GM19239 (cell line): ENCODE measurements around the gene MYCBP2.
"Not testable (repeated sequence)": the region's sequence is repeated elsewhere in the genome, so short reads cannot be mapped to it uniquely, and the experiment has no call there.

ENCODE experiments used
- DNase-seq: peaks from one replicate; pipeline ENCODE4 v3.0.0; 2011; ENCODE audit warnings: low spot score; ENCODE audit not compliant: insufficient read length
- FAIRE-seq: peaks from 2 replicates; lab custom pipeline; 2011; peaks lifted over from hg19 to GRCh38; lab: Jason Lieb, UNC

The MYCBP2 gene, protein sequence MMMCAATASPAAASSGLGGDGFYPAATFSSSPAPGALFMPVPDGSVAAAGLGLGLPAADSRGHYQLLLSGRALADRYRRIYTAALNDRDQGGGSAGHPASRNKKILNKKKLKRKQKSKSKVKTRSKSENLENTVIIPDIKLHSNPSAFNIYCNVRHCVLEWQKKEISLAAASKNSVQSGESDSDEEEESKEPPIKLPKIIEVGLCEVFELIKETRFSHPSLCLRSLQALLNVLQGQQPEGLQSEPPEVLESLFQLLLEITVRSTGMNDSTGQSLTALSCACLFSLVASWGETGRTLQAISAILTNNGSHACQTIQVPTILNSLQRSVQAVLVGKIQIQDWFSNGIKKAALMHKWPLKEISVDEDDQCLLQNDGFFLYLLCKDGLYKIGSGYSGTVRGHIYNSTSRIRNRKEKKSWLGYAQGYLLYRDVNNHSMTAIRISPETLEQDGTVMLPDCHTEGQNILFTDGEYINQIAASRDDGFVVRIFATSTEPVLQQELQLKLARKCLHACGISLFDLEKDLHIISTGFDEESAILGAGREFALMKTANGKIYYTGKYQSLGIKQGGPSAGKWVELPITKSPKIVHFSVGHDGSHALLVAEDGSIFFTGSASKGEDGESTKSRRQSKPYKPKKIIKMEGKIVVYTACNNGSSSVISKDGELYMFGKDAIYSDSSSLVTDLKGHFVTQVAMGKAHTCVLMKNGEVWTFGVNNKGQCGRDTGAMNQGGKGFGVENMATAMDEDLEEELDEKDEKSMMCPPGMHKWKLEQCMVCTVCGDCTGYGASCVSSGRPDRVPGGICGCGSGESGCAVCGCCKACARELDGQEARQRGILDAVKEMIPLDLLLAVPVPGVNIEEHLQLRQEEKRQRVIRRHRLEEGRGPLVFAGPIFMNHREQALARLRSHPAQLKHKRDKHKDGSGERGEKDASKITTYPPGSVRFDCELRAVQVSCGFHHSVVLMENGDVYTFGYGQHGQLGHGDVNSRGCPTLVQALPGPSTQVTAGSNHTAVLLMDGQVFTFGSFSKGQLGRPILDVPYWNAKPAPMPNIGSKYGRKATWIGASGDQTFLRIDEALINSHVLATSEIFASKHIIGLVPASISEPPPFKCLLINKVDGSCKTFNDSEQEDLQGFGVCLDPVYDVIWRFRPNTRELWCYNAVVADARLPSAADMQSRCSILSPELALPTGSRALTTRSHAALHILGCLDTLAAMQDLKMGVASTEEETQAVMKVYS (N-terminal part only)

GRCh38 chr13:77326905-77327604, at the start of gene MYCBP2:
Gene MYCBP2 (minus strand): TSS chr13:77327094. CDS start chr13:77326775, 319 bp downstream.
- DNase-seq = peak; percentile 75
- FAIRE-seq = peak; percentile 99

- FAIRE-seq (no peak), DNase-seq (no peak)
Measured at GRCh38 chr13:77375560-77376108, 48.7 kb upstream of the MYCBP2 start.

DNA sequence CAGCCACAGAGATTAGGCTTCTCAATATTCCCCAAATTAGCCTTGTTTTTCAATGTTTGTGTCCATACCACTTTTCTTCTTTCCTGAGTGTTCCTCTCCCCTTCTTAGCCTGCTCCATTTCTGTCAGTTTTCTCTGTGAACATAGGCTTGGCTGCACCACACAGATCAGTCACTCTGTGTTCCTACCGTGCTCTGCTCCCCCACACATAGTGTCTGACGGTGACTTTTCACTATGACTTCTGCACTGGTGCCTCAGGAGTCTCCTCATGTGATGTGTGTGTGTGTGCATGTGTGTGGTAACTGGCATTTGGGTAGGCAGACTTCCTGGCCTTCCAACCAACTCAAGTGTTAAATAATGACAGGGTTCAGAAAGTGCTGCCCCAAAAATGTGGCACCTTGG, 47.9 kb upstream of the MYCBP2 start:
- peak; percentile 54 for FAIRE-seq

DNA sequence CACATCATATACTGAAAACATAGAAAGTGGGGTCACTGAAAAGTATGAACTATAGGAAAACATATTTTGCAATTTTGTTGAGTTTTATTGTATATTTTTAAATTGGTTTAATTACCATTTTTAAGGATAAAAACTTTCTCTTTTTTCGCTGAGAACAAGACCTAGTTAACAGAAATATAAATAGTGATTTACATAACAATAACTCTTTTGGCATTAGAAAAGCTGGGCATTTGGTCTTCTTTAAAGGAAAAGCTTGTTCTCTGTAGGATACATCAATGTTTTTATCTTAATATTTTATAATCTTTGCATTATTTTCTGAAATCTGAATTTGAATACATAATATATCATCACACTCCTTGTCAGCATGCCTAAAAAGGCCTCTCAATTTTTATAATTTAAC, 47.4 kb upstream of the MYCBP2 start:
- DNase-seq (no peak), FAIRE-seq (no peak)

More for the DNA sequence above, 47.9 kb upstream of the MYCBP2 start:
- no peak for DNase-seq

- no peak for DNase-seq
Measured at GRCh38 chr13:77373502-77373901, 46.6 kb upstream of the MYCBP2 start.

DNA sequence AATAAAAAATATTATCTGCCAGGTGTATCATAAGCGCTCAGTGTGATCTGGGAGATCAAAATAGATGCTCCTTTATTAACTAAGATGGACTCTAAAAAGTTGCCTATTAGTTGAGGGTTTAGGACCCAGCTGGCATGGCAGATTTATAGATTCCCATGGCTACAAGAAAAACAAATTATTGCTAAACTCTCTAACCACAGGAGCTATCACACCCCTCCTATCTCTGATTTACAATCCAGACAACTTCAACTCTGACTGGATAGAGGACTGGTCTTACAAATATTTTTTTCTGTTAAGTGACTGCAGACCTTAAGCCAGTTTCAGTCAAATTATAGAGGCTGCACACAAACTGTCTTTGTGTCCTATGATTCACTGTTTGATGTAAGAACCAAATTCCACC, 45.4 kb upstream of the MYCBP2 start:
- FAIRE-seq (no peak), DNase-seq (no peak)

More at GRCh38 chr13:77373502-77373901, 46.6 kb upstream of the MYCBP2 start:
- no peak for FAIRE-seq

- no peak for DNase-seq
- no peak for FAIRE-seq
Measured at GRCh38 chr13:77370888-77371287, 44.0 kb upstream of the MYCBP2 start.

- DNase-seq (no peak), FAIRE-seq (no peak)
Measured at GRCh38 chr13:77362166-77362565, 35.3 kb upstream of the MYCBP2 start.

GRCh38 chr13:77360032-77360685, 33.3 kb upstream of the MYCBP2 start:
- FAIRE-seq (peak; percentile 90), DNase-seq (no peak)

GRCh38 chr13:77359171-77359570, 32.3 kb upstream of the MYCBP2 start:
- DNase-seq (no peak), FAIRE-seq (no peak)

DNA sequence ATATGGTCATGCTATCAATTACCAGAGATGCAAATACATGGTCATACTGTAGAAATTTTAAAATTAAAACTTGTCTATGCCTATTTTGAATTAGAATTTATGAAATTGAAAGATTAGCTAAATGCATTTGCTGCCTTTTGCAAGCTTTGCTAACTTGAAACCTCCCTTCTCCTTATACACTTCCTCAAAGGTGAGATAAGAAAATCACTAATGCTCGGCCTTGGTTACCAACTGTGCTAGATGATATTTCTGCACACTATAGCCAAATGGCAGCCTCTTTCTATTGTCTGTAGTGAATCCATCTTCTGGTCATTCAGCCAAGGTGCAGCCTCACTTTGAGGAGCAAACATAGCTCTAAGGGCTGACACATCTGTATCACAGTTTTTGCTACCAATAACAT, 31.1 kb upstream of the MYCBP2 start:
- FAIRE-seq (peak; percentile 8), DNase-seq (no peak)

DNA sequence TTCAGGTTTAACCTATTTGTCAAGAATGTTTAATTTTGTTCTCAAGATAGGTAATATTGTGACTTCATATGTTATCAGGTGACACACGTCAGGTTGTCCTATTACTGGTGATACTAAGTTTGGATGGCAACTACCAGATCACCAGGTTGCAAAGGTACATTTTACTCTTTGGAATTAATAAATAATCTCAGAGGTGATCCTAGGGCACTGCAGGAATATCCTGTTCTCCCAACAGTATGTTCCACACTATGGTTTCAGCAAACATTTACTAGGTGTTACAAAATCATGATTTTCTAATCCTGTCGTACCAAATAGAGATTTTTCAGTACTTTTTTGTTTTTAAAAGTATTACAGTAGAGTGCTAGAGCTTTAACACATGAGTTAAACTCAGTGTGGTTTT, 29.3 kb upstream of the MYCBP2 start:
- no peak for FAIRE-seq
- no peak for DNase-seq

- FAIRE-seq = no peak
- DNase-seq = no peak
Measured at GRCh38 chr13:77353995-77354394, 27.1 kb upstream of the MYCBP2 start.

DNA sequence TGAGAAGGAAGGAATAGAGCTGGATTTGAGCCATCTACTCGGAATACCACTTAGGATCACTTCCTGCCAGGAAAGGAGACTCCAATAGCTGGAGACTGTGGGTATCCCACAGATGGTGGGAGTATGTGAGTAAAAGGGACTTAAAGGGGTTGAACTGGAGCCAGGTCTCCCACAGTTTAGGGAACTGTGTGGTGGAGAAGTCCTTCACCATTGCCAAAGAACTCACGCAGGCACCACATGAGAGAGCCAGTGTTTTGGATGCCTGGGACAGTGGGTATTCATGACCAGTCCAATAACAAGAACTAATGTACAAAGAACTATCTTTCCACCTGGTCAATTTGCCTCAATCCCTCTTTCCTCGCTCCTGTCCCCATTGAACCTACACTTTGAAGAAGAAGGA, 24.4 kb upstream of the MYCBP2 start:
- DNase-seq = no peak
- no peak for FAIRE-seq

GRCh38 chr13:77350811-77351210, 23.9 kb upstream of the MYCBP2 start:
- FAIRE-seq = no peak
- DNase-seq = no peak

DNA sequence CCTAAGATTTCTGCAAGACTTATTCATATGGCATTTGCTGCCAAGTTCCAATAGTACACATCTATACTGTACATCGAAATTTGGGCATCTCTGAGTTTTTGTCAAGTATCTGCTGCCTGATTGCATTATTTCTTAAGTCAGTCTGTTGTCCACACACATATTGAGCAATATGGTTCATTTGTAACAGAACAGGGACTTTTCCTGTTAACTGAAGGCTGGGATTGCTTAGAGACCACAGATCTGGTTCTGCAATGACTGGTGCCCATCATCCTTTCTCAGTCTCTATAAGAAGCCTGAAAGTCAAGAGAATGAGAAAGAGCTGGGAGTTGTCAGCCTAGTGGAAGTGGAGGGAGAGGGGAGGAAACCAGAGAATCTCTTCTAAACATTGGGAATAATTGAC, 22.5 kb upstream of the MYCBP2 start:
- FAIRE-seq = peak; percentile 31
- no peak for DNase-seq

DNA sequence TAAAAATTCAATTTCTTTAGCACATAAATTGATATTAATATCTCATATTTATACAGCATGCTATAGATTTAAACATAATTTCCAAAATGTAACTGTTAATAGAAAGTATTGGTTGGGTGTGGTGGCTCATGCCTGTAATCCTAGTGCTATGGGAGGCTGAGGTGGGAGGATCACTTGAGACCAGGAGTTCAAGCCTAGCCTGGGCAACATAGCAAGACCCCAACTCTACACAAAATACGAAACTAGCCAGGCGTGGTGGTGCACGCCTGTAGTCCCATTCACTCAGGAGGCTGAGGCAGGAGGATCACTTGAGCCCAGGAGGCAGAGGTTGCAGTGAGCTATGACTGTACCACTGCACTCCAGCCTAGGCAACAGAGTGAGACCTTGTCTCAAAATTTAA, 20.5 kb upstream of the MYCBP2 start:
- not testable (repeated sequence) for DNase-seq
- peak; percentile 62 for FAIRE-seq

DNA sequence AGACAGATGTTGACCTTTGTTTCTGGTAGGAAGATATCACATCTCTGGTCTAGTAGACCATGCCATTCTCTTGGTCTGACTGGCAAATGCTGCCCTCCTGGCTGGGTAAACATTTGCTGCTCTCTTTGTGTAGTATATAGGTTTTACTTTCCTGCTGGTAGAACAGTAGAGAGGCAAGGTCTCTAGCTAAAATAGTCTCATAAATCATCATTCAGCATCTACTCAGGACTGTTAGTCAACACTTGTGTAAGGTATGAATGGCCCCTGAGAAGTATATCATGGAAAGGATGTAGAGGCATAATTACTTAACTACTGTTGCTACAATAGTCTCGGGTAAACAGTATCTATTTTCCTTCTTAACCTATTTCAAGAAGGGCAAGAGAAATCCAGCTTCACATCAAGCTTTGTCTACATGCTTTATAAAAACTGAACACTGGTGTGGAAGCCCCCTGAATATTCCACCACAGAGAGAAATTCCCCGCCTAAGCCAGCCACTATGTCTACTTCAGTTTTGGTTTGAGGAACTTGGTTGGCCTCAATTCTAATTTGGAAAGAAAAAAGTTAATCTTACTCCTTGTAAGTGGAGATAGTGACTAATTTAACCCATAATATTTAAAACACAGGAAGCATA, 18.4 kb upstream of the MYCBP2 start:
- no peak for DNase-seq
- FAIRE-seq = no peak

- no peak for DNase-seq
- FAIRE-seq = no peak
Measured at GRCh38 chr13:77343841-77344240, 16.9 kb upstream of the MYCBP2 start.
